ENCODE data around the gene FUZ.

DNA sequence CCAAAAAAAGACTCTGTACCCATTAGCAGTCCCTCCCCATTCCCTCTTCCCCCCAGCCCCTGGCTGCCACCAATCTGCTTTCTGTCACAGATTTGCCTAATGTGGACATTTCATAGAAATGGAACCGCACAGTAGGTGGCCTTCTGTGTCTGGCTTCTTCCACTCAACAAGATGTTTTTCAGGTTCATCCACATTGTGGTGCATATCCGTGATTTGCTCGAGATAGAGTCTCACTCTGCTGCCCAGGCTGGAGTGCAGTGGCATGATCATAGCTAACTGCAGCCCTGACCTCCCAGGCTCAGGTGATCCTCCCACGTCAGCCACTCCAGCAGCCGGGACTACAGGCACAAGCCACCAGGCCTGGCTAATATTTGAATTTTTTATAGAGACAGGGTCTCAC, 25.3 kb downstream of the FUZ start:
- TF ChIP-seq POLR2AphosphoS5 (IDR thresholded peaks at IDR 0.05; ENCODE audit: low read depth, low read length), result no peak
- TF ChIP-seq, protein P1, sequence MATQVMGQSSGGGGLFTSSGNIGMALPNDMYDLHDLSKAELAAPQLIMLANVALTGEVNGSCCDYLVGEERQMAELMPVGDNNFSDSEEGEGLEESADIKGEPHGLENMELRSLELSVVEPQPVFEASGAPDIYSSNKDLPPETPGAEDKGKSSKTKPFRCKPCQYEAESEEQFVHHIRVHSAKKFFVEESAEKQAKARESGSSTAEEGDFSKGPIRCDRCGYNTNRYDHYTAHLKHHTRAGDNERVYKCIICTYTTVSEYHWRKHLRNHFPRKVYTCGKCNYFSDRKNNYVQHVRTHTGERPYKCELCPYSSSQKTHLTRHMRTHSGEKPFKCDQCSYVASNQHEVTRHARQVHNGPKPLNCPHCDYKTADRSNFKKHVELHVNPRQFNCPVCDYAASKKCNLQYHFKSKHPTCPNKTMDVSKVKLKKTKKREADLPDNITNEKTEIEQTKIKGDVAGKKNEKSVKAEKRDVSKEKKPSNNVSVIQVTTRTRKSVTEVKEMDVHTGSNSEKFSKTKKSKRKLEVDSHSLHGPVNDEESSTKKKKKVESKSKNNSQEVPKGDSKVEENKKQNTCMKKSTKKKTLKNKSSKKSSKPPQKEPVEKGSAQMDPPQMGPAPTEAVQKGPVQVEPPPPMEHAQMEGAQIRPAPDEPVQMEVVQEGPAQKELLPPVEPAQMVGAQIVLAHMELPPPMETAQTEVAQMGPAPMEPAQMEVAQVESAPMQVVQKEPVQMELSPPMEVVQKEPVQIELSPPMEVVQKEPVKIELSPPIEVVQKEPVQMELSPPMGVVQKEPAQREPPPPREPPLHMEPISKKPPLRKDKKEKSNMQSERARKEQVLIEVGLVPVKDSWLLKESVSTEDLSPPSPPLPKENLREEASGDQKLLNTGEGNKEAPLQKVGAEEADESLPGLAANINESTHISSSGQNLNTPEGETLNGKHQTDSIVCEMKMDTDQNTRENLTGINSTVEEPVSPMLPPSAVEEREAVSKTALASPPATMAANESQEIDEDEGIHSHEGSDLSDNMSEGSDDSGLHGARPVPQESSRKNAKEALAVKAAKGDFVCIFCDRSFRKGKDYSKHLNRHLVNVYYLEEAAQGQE (IDR thresholded peaks at IDR 0.05; ENCODE audit: insufficient read depth in 1 of 2, low read depth in 2 of 2, low read length in 2 of 2), result no peak
